Stimulated activated naive CD8-positive, alpha-beta T cell treated with anti-CD3 and anti-CD28 coated beads, Interleukin-15, Interleukin-2, amounts not matched to agents 100 U/mL and 50 U/mL, for 24 hours (primary cell): Measurements from ENCODE around the gene RND2.

ENCODE experiments used
- ATAC-seq: fragments of 150-1000 bp; cut with Tn5 transposase; one replicate; pipeline ENCODE4 v1.10.0; 2021
- DNase-seq: peaks from one replicate; pipeline ENCODE4 v3.0.0; 2021

RND2 gene

DNA sequence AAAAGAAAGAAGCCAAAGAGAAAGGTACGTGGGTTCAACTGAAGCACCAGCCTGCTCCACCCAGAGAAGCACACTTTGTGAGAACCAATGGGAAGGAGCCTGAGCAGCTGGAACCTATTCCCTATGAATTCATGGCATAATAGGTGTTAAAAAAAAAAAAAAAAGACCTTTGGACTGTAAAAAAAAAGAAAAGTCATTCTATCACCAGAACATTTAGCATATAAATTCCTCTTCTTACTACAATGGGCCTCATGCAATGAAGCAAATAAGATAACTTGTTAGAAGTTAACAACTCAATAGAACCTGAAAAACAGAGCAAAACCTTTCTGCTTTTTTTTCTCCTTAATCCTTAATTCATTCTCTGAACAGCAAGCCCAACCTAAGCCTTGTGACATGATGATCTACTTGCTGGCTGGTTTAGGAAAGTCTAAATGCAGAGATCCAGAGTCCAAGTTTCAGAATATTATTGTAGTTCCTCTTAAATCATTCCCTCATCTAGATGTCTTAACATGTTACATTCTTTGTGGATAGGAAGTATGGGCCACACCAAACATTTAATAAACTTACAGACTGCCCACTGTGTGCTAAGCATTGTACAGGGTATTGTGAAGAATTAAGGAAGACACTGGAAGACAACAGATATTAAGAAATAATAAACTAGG is 54.7 kb downstream of the RND2 start:
- no peak for ATAC-seq
- no peak for DNase-seq
